K562 (cell line): ENCODE data around the gene CWF19L2. TPM values are rescaled to one million over a fixed set of nuclear protein-coding genes. Genes with fewer than 3 reads are reported as not detected.
A peak's percentile ranks its signal among the peaks of the same experiment; 100 is the strongest.

Source experiments
- ARID1B ChIP-seq: fragments of 450-650 bp; IDR thresholded peaks from 2 replicates; pipeline ENCODE4 v1.6.1; 2016; ENCODE audit warnings: antibody characterized with exemption, mild to moderate bottlenecking, inconsistent platforms
- CBFA2T3 ChIP-seq: fragments of 450-650 bp; IDR thresholded peaks from 2 replicates; pipeline ENCODE4 v1.6.1; 2017
- FOXM1 ChIP-seq, 2 experiments: fragments of 450-650 bp in 1 of 2; sonication (generic) in 1 of 2; formaldehyde crosslinking in 1 of 2; IDR thresholded peaks; 2 replicates each; pipeline versions ENCODE4 v1.6.1 to v1.9.0; 2017 to 2022; ENCODE audit warnings: low read depth in 2 of 2, mild to moderate bottlenecking in 2 of 2, missing genetic modification reagents in 1 of 2, moderate library complexity in 1 of 2
- MGA ChIP-seq: fragments of 450-650 bp; IDR thresholded peaks from 2 replicates; pipeline ENCODE4 v1.6.1; 2016; ENCODE audit warnings: mild to moderate bottlenecking, moderate library complexity
- SMARCE1 ChIP-seq: fragments of 450-650 bp; IDR thresholded peaks from 2 replicates; pipeline ENCODE4 v1.7.1; 2016; ENCODE audit warnings: mild to moderate bottlenecking
- SP2 ChIP-seq: IDR thresholded peaks from 2 replicates; pipeline ENCODE4 v1.6.1; 2011; ENCODE audit warnings: mild to moderate bottlenecking, low read depth, low read length, moderate library complexity; ENCODE audit not compliant: poor library complexity, severe bottlenecking; ENCODE audit errors: extremely low read depth
- ZNF133 ChIP-seq: fragments of 250-450 bp; sonication (Bioruptor Pico); IDR thresholded peaks from 2 replicates; pipeline ENCODE4 v1.4.0; 2020; ENCODE audit warnings: mild to moderate bottlenecking
- polyA plus RNA-seq, 8 experiments: library from polyadenylated mRNA; depleted of rRNA in 4 of 8; stranded (reverse) in 5 of 8; unstranded in 3 of 8; fragments of >200 nt; fragmentation: Nextera tagmentation in 2 of 8; fragmentation: Illumina TruSeq in 1 of 8; extraction: Ambion mirVana in 2 of 8; extraction: Trizol in 1 of 8; gene quantifications; 2 replicates each; pipeline versions ENCODE4 v1.2.1 to v1.2.3, GENCODE V29; 2011 to 2014; ENCODE audit warnings: inconsistent platforms in 1 of 8, missing spikeins in 1 of 8
- total RNA-seq, 7 experiments: library from RNA; depleted of rRNA in 6 of 7; stranded (reverse); fragments of >200 nt in 6 of 7; fragmentation: Illumina TruSeq in 2 of 7; extraction: Trizol in 2 of 7; gene quantifications; 2 replicates each; pipeline versions ENCODE4 v1.2.1 to v1.2.3, GENCODE V29; 2011 to 2021; ENCODE audit warnings: low replicate concordance in 1 of 7
- TF ChIP-seq, protein P1 (sequence below): sonication (generic); IDR thresholded peaks from 2 replicates; pipeline ENCODE4 v1.6.1; 2016

Gene CWF19L2
- total and polyA plus RNA-seq, 9 of the 15 experiments (the other 6 are each of a cell fraction or from before 2014, with no cell fraction given) = 4.7 to 23.3 (median 10.2) TPM

DNA sequence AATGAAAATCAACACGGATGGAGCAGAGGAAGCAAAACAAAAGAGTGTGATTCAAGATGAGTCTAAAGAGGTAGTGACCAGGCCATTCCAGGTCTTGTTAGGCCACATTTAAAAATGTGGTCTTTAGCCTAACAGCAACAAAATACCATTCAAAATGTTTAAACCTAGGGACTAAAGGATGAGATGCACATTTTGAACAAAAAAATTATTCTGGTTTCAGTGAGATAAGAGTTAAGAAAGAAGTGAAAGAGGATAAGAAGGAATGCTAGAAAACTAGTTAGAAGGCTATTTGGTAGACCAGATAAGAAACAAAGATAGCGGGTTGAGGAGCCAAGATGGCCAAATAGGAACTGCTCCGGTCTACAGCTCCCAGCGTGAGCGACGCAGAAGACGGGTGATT is 85.2 kb downstream of the CWF19L2 start (continued):
- TF ChIP-seq MGA (peak; percentile 17; the same call in 1 of the 2 replicates), FOXM1 (IDR thresholded peaks at IDR 0.05; ENCODE audit: low read depth) (no peak), FOXM1 (CRISPR knock-in tag; IDR thresholded peaks at IDR 0.05; ENCODE audit: low read depth) (no peak), ZNF133 (no peak), SP2 (no peak), SMARCE1 (0 out of 2 replicates have a peak, but pooled peaks have one; percentile 29), ARID1B (peak; percentile 59; the same call in 1 of the 2 replicates), CBFA2T3 (peak; percentile 59)
- TF ChIP-seq, protein P1, sequence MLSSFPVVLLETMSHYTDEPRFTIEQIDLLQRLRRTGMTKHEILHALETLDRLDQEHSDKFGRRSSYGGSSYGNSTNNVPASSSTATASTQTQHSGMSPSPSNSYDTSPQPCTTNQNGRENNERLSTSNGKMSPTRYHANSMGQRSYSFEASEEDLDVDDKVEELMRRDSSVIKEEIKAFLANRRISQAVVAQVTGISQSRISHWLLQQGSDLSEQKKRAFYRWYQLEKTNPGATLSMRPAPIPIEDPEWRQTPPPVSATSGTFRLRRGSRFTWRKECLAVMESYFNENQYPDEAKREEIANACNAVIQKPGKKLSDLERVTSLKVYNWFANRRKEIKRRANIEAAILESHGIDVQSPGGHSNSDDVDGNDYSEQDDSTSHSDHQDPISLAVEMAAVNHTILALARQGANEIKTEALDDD = peak; percentile 69
